HG03095 (cell line): ENCODE data around the gene ESRP2.

ENCODE experiments used
- ATAC-seq: cut with Tn5 transposase; IDR thresholded peaks from one replicate; pipeline ENCODE4 v1.9.1; 2021; ENCODE audit warnings: moderate library complexity; ENCODE audit not compliant: unreplicated experiment

The ESRP2 gene

DNA sequence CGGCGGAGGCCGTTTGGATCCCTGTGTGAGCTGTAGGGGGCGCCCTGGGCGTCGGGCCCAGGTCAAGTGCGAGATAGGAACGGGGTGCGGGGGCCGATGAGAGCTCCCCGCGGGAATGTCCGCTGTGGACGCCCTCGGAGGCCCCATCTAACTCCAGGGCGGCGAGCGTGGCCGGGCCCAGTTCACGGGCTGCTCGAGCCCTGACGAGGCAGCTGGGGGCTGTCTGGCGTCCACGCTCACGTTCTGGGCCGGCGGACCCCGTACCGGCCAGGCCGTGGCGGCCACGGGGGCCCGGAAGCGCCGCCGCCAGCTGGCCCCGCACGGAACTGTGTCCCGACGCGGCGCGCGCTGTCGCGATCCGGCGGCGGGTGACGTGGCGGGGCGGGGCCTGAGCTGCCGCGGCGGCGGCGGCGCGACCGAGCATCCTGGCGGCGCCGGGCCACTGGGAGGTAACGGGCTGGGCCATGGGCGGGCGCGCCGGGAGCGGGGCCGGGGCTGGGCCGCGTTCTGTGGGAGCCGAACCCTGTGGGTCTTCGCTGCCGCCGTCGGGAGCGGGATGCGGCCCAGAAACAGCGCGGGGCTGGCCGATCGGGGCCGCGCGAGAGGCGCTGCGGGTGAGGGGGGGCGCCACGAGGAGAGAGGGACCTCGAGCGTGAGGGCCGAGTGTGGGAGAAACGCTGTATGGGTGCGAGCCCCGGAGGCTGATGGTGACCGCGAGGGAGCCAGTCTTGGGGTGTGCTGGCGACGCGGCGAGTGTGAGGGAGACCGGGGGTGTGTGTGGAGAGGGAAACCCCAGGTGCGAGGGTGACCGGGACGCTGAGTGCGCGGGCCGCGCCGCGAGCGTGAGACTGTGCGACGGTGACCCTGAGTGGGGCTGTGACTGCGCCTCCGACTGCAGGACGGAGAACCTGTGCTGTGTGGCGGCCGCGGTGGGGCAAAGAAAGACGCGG is 28.5 kb upstream of the ESRP2 start, which contains the start of gene SLC7A6:
Gene SLC7A6 (plus strand): TSS at position 399 of the 950 bp plus-strand sequence. CDS start 10,201 bp downstream, outside the sequence.
- peak; percentile 53 for ATAC-seq

DNA sequence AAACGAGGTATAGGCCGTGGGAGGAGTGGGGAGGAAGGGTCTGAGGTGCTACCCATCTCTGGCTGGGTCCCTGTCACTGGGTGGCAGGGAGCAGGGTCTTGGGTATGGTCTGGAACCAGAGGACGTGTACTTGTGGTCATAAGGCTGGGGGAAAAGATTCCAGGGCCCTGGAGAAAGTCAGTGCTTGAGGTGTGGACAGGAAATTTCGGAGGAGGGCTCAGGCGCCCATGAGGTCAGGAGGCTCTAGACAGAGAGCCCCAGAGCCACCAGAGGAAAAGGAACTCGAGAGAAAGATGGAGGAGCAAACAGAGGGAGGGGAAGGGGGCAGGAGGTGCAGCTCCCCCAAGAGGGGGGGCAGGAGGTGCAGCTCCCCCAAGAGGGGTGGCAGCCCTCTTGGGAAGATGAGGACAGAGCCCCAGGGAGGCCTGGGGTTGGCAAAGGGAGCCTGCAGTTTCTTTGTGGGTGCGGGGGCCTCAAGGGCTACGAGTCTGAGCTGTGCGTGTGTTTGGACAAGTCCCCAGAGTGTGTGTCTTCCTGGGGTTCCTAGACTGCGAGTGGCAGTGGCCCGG is 27.7 kb upstream of the ESRP2 start:
- peak; percentile 8 for ATAC-seq

DNA sequence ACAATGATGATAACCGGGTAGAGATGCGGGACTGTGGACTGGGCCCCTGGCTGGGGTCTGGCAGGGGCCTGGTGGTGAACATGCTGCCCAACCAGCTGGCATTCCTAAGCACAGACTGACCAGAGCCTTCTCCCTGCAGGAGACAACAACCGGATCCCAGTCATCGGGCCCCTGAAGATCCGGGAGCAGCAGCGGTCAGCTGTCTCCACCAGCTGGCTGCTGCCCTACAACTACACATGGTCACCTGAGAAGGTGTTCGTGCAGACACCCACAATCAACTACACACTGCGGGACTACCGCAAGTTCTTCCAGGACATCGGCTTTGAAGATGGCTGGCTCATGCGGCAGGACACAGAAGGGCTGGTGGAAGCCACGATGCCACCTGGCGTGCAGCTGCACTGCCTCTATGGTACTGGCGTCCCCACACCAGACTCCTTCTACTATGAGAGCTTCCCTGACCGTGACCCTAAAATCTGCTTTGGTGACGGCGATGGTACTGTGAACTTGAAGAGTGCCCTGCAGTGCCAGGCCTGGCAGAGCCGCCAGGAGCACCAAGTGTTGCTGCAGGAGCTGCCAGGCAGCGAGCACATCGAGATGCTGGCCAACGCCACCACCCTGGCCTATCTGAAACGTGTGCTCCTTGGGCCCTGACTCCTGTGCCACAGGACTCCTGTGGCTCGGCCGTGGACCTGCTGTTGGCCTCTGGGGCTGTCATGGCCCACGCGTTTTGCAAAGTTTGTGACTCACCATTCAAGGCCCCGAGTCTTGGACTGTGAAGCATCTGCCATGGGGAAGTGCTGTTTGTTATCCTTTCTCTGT is 23.3 kb upstream of the ESRP2 start:
- ATAC-seq: no peak

DNA sequence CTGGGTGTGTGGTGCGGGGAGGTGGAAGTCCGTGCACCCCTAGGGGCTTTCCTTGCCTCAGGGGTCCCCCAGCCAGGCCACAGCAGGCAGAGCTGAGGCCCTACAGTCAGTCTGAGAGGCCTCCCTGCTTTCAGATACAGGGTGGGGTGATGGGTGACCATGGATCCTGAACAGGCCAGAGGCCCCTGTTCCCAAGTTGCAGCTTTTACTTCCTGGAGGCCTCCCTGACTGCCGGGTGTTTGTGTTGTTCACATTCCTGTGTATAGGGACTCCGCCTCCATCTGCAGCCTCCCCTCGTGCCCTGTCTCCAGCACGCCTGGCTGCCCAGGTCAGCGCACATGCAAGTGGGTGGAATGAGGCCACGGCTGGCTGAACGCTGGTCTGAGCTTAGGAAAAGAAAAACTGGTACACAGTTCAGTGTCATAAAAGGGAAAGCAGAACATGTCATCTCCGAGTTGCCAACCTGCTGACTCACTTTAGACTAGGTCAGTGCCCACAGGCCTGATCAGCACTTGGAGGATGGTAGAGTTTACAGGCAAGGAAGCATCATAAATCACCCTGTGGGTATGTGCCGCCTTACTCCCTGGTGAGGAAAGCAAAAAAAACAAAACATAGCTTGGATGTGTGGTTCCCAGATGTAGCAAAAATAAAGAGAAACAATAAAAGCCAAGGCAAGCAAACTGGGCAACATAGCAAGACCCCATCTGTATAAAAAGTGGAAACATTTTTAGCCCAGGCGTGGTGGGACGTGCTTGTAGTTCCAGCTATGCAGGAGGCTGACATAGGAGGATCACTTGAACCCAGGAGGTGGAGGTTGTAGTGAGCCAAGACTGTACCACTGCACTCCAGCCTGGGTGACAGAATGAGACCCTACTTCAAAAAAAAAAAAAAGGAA is 22.2 kb upstream of the ESRP2 start:
- ATAC-seq: no peak

DNA sequence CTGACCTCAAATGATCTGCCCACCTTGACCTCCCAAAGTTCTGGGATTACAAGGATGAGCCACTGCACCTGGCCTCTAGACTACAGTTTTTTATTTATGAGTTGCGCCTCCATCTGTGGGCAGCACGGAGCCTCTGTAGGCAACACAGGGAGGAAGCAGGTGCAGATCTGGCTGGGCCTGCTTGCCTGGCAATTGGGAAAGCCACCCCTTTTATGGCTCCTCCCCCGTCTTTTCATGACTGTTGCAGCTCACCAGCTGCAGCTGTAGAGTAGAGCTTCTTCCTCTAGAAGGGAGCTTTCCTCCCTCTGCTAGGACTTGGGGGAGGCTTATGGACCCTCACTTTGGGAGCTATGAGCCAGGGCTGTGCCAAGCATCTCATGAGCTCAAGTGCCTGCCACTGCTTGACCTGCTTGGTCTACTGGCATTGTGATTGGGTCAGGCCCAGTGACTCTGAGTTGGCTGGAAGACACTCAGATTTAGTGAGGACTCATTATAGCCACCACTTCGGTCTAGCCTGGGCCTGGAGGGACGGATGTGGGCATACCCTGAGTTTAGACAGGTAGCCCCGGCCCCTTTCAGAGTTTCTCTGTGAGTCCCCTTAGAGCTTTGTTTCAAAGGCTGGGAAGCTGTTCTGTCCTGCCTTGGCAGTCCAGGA is 21.5 kb upstream of the ESRP2 start:
- ATAC-seq: no peak

DNA sequence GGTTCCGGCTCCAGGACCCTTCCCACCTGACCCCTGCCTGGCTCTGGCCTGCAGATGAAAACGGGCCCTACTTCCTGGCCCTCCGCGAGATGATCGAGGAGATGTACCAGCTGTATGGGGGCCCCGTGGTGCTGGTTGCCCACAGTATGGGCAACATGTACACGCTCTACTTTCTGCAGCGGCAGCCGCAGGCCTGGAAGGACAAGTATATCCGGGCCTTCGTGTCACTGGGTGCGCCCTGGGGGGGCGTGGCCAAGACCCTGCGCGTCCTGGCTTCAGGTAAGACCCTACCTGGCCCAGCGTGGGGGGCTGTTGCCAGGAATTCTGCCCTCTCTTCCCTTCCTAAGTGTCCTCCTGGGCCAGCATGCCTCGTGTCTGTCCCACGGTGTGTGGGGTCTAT is 19.8 kb upstream of the ESRP2 start:
- no peak for ATAC-seq

DNA sequence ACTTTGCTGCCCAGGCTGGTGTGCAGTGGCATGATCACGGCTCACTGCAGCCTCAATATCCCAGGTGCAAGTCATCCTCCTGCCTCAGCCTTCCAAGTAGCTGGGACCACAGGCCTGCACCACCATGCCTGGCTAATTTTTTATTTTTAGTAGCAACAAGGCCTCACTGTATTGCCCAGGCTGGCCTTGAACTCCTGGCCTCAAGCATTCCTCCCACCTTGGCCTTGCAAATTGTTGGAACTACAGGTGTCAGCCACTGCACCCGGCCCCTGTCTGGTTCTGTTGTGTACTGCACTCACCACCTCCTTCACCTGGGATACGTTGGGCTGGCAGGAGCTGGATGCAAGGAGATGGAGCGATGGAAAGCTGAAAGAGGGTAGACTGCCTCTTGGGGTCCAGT is 17.8 kb upstream of the ESRP2 start:
- ATAC-seq: no peak

DNA sequence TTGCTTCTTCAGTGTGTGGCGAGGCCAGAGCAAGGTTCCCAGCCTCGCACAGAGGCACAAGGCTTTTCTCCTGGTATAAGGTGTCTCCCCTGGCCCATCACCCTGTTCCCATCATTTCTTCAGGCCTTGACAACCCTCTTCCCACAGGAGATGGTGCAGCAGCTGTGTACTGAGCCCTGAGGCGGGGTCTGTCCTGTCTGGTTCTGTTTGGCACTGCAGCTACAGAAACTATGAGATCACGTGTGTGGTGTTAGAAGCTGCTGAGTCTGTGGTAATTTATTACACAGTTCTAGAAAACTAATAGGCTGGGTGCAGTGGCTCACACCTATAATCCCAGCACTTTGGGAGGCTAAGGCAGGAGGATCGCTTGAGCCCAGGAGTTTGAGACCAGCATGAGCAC is 16.5 kb upstream of the ESRP2 start:
- ATAC-seq: no peak

DNA sequence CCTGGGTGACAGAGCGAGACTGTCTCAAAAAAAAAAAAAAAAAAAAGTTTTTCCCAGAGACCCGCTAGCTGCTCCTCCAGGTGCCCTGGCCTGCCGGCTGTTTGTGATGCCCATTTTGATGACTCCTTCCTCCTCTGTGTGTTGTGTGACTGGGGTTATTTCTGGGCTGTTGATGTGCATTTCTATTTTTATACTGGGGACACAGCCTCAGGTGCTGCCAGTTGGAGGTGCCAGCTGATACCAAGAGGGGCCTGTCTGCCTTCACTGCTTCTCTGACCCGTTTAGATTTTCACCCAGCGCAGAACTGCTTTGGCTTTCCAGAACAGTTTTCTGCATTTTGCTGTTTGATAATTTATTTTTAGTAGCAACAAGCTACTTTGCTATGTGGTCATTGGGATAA is 15.9 kb upstream of the ESRP2 start:
- ATAC-seq: no peak

DNA sequence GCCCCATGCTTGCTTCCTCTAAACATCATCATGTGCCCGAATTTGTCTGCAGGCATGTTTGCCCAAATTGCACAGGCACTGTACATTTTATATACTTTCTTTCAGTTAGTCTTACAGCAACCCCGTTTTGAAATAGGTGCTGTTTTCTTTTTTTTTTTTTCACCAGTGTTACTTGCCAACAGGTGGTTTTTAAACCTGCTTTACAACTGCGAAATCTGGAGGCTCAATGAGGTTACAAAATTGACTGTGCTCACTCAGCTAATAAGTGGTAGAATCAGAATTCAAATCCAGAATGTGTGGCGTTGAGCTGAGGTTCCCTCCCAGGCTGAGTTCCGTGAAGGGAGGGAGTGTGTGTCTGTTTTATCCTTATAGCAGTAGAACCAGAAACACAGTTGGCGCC is 15.0 kb upstream of the ESRP2 start:
- ATAC-seq: no peak

DNA sequence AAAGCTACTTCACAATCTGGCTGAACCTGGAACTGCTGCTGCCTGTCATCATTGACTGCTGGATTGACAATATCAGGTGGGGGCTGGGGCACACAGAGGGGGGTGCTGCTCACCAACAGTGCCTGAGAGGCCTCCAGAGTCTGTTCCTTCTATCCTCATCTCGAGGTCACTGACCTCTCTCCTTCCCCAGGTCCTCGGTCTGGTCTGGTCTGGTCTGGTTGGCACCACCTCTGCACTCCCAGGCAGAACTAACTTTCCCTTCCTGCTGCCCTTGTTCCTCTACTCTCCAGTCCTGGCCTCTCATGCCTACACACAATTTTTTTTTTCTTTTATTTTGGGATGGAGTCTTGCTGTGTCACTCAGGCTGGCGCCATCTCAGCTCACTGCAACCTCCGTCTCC is 13.4 kb upstream of the ESRP2 start:
- ATAC-seq: no peak

DNA sequence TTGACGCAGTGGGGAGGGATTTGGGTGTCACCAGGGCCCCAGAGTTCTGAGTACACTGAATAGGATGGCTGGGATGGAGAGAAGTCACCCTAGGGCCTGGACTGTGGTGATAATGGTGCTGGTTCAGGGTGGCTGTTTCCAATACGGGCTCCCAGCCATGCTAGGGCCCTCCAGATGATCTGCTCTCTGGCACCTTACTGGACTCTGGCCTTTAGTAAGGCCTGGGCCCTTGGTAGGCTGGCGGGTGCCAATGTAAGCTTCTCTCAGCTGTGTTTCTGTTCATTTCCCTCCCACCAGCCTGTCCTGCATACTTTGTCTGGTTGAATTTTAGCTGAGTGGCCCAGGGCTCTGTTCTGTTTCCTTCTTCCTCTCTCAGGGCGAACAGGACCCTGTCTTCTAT is 12.0 kb upstream of the ESRP2 start:
- no peak for ATAC-seq

DNA sequence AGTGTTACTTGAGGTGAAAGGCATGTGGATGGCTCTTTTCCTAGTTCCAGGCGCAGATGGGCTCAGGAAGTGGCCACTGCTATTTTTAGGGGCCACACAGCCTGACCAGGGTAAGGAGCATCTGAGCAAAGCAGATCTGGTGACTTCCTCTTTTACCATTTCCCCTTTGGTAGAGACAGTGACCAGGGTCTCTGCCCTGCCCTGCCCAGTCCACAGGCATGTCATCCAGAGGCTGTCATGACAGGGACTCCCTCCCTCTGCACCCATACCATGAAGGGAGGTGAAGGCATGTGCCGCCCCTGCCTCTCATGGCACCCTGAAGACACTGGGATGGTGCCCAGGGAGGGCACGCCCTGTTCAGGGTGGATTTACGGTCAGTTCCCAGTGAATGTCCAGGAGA is 11.5 kb upstream of the ESRP2 start:
- no peak for ATAC-seq

DNA sequence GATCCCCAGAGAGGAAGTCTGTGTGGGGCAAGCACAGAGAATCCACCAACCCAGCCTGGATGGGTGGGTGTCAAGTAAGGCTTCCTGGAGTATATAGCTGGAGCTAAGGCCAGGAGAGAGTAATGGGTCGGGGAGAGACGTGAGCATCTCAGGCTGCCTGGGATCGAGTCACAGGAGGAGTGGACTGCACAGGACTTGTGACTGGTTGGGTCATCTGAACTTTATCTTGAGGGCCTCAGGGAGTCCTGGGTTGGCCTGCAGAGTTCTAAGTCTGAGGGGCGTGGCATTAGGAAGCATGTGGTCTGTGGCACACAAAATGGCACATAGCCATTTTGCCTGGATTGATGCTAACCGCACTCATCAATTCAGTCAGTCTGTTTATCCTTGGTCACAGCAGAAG is 10.7 kb upstream of the ESRP2 start:
- no peak for ATAC-seq

DNA sequence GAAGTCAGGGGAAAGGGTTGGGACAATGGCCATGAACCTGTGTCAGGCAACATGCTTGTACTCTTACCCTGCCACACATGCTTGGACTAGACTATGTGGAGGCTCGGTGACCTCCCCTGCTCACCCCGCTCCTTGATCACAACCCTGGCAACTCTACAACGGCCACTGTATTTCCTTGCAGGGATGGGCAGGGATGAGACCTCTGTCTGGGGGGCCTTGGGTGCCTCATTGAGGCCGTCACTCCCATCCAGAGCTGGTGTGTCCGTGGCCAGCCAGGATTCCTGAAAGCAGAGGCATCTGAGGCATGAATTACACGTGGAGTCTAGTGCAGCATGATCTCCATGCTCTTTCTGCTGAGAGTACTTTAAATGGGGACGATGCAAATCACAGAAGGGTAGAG is 10.2 kb upstream of the ESRP2 start:
- ATAC-seq: no peak

DNA sequence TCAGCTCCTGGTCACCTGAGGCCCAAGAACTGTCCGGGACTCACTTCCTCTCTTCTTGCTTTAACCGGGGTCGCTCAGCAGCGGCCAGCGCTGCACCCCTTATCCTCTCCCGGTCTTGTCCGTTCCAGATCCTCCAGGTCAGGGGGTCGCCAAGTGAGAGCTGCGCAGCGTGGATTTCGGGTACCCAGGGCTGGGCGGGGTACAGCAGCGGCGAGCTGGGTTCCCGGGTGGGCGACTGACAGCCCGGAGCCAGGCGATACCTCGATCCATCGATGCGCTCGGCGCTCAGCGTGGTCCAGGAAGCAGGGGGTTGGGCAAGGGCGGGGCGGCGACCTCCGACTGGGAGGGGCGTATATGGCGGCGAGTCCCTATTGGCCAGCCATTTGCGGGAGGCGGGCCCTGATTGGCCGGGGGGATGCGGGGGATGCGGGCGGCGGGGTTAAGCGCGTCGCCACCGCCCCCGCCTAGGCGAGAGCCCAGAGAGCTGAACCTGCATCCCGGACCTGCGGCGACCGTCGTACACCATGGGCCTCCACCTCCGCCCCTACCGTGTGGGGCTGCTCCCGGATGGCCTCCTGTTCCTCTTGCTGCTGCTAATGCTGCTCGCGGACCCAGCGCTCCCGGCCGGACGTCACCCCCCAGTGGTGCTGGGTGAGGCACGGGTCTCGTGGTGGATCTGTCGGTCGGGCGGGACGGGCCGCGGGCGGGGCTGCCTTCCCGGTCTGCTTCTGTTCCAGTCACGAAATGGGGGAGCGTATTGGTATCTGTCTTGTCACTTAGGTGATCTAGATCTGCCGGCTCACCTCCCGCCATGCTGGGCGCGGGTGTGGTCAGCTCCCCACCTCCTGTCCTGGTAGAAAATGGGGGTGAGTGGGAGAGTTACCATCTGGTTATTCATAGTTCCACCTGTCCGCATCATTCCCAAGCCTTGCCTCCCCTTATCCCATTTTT is 9.3 kb upstream of the ESRP2 start, which contains the start of gene PLA2G15:
Gene PLA2G15 (plus strand): TSS at position 471 of the 951 bp plus-strand sequence. CDS start 54 bp downstream, at position 525.
- peak; percentile 86 for ATAC-seq

DNA sequence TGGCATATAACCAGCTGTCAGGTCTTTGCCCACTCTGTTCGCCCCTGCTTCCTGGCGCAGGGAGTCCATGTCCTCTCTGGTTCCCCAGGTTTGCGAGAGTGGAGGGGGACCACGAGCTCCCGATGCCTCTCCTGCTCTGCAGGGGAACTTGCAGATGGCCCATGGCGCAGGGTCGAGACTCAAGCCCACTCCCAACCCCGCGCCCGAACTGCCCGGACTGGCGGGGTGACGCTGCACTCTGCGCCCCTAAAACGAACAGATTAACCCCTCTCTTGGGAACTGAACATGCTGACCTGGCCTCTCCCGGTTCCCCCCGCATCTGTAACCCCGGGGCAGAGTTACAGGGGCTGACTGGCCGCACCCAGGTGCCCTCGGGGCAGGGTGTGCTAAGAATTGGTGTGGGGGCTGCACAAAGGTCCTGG is 8.6 kb upstream of the ESRP2 start:
- no peak for ATAC-seq

DNA sequence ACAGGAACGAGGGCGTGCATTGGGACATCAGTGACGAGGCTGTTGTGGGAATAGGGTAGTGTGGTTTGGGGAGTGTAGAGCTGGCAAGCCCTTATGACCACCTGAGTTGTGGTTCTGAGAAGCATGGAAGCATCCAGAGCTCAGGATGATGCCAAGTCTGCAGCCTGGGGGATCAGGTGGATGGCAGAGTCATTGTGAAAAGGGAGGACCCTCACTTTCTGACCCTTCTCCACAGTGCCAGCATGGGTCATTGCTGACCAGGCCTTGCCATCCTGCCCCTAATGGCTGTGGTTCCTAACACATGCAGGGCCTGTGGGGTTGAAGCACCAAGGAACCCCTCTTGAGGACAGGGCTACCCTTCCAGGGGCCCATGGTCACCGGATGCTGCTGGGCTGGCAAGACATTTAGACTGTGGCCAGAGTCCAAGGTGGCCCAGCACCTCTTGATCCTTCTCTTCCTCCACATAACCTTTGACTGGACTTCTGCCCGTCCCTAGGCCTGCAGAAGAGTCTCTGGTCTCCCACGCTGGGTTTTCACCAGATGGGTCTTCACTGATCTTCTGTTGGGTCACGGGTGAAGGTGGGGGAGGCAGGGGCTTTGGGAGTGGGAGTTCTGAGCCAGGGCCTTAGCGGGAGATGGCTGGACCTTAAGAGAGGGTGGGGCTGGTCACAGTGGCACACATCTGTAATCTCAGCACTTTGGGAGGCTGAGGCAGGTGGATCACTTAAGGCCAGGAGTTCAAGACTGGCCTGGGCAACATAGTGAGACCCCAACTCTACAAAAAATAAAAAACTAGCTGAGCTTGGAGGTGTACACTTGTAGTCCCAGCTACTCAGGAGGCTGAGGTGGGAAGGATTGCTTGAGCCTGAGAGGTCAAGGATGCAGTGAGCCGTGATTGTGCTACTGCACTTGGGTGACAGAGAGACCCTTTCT is 7.3 kb upstream of the ESRP2 start:
- no peak for ATAC-seq
